Measurements from ENCODE around the gene PTPRK. TPM values are rescaled to one million over a fixed set of nuclear protein-coding genes. Genes with fewer than 3 reads are reported as not detected.

Gene PTPRK
- total and polyA plus RNA-seq, 2 experiments from 2014 or later = 26.9 to 56.4 TPM

- no peak for TF ChIP-seq ZNF462 (CRISPR knock-in tag; IDR thresholded peaks at IDR 0.05)
These were observed 496.4 kb downstream of the PTPRK start (continued) for GRCh38 chr6:128024046-128024445.

- Mint-ChIP-seq H3K4me3 (no peak overlapping the region), H3K27me3 (ENCODE audit: insufficient read depth, low read depth, poor library complexity) (peaks cover 9% of the 10 kb centered on the region), H3K4me1 (peaks cover 19% of the 10 kb centered on the region), H3K36me3 (ENCODE audit: low read depth) (no peaks in the 10 kb centered on the region), H3K9me3 (no peaks in the 10 kb centered on the region), H3K27ac (no peak overlapping the region)
- Histone ChIP-seq H4K20me1 (replicated peaks; ENCODE audit: insufficient read depth) (no peaks in the 10 kb centered on the region), H3K9me2 (ENCODE audit: insufficient read depth) (no peaks in the 10 kb centered on the region), H3K79me2 (replicated peaks; ENCODE audit: insufficient read depth) (no peaks in the 10 kb centered on the region), H2AFZ (no peak overlapping the region), H3K36me3 (ENCODE audit: insufficient read depth) (no peaks in the 10 kb centered on the region), H3K4me1 (ENCODE audit: insufficient read depth) (peaks cover 15% of the 10 kb centered on the region), H3K27ac (ENCODE audit: low read depth) (no peak overlapping the region), H3K4me2 (no peak overlapping the region), H3K4me3 (no peak overlapping the region), H3K27me3 (ENCODE audit: insufficient read depth) (no peaks in the 10 kb centered on the region), H3F3A (replicated peaks; ENCODE audit: low read depth) (no peaks in the 10 kb centered on the region)
- ATAC-seq (no peak), DNase-seq (ENCODE audit: low spot score) (no peak)
- TF ChIP-seq EZH2phosphoT487 (IDR thresholded peaks at IDR 0.05; ENCODE audit: unreplicated experiment) (no peak), CREB1 (CRISPR knock-in tag; IDR thresholded peaks at IDR 0.05; ENCODE audit: low read depth) (no peak), POLR2AphosphoS5 (IDR thresholded peaks at IDR 0.05; ENCODE audit: low read depth) (no peak), ZNF331 (CRISPR knock-in tag; IDR thresholded peaks at IDR 0.05; ENCODE audit: low read depth) (no peak), ZNF114 (CRISPR knock-in tag; IDR thresholded peaks at IDR 0.05) (no peak), STAT1 (IDR thresholded peaks at IDR 0.05; ENCODE audit: unreplicated experiment) (no peak), JUNB (IDR thresholded peaks at IDR 0.05; ENCODE audit: unreplicated experiment) (no peak), REST (IDR thresholded peaks at IDR 0.05; ENCODE audit: unreplicated experiment) (no peak), ETS1 (IDR thresholded peaks at IDR 0.05) (no peak), CTCF (conservative IDR thresholded peaks at IDR 0.05; ENCODE audit: low read depth in 2 of 2) (no peak), NANOG (IDR thresholded peaks at IDR 0.05; ENCODE audit: borderline replicate concordance) (no peak), EZH2 (IDR thresholded peaks at IDR 0.05; ENCODE audit: low read depth, unreplicated experiment) (no peak)
These were observed 501.6 kb downstream of the PTPRK start for GRCh38 chr6:128018821-128019220.
